AG04450 (cell line): ENCODE data around the gene ELMO2. TPM values are rescaled to one million over a fixed set of nuclear protein-coding genes. Genes with fewer than 3 reads are reported as not detected.

Experiments used
- CTCF ChIA-PET: fragments of 300-600, 350-600 bp; formaldehyde crosslinking; extraction: SDS; loops from one replicate; lab custom pipeline; 2022; ENCODE audit warnings: antibody characterized with exemption, inconsistent platforms; lab: Charles Lee
- POLR2A ChIA-PET: fragments of 350-600 bp; formaldehyde crosslinking; extraction: SDS; loops from one replicate; lab custom pipeline; 2021; ENCODE audit warnings: antibody characterized with exemption, inconsistent platforms; lab: Yijun Ruan, JAX
- DNase-seq: peaks from one replicate; pipeline ENCODE4 v3.0.0-alpha.2; 2011; ENCODE audit warnings: low read depth, low spot score
- H3K27ac ChIP-seq: one replicate; pipeline ENCODE4 v1.5.1; 2012; ENCODE audit warnings: low read depth, low read length, control low read depth
- H3K27me3 ChIP-seq: one replicate; pipeline ENCODE4 v1.6.0; 2012; ENCODE audit warnings: low read length; ENCODE audit not compliant: control insufficient read depth, insufficient read depth
- H3K4me3 ChIP-seq: 2 replicates; pipeline ENCODE4 v1.5.1; 2011; ENCODE audit warnings: mild to moderate bottlenecking, low read depth, low read length, control low read depth
- H3K9me3 ChIP-seq: 2 replicates; pipeline ENCODE4 v1.5.1; 2012; ENCODE audit warnings: low read length; ENCODE audit not compliant: control insufficient read depth, insufficient read depth
- CTCF ChIP-seq: IDR thresholded peaks from 2 replicates; pipeline ENCODE4 v1.5.1; 2011; ENCODE audit warnings: low read depth, low read length, control low read depth, inconsistent platforms
- polyA plus RNA-seq: library from polyadenylated mRNA; depleted of rRNA; stranded (reverse); fragments of >200 nt; gene quantifications from 2 replicates; pipeline ENCODE4 v1.2.3, GENCODE V29; 2011

ELMO2 gene
- polyA plus RNA-seq, 1 experiment, result 34.4 TPM

DNA sequence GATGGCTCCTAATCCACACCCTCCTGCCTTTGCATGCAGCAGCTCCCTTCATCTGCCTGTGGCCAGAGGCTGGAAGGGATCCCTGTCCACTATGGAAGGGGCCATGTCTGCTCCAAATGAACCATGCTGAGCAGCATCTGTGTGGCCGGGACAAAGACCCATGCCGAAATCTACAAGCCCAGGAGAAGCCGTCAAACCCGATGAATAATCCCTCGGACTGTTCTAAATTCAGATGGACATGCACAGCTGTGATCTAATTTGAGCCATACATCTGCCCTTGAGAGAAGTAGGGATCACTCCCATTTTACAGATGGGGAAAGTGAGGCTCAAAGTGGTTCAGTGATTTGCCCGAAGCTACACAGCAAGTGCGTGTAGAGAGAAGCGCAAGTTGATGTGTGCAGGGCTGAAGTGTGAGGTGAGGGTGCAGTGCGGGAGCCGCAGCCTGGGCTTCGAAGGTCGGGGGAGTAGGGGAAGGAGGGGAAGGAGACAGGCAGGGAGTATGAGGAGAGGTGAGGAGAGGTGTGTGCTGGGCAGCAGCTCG lies 75.5 kb downstream of the ELMO2 start:
- TF ChIP-seq CTCF, result no peak
- H3K27me3 ChIP-seq, result peaks cover 67% of the 10 kb centered on the region
- H3K4me3 ChIP-seq, result no peak overlapping the region
- no peak overlapping the region for H3K27ac ChIP-seq
- DNase-seq, result no peak
- ChIA-PET CTCF (interaction anchor here (1.0 to 1.1 kb wide), 2 partner anchors 18 to 26 kb away, joined by 3 to 4 read pairs; no protein-coding TSS in a partner anchor), POLR2A (no interaction called here)
- no peaks in the 10 kb centered on the region; the same call in 1 of the 2 replicates for H3K9me3 ChIP-seq

DNA sequence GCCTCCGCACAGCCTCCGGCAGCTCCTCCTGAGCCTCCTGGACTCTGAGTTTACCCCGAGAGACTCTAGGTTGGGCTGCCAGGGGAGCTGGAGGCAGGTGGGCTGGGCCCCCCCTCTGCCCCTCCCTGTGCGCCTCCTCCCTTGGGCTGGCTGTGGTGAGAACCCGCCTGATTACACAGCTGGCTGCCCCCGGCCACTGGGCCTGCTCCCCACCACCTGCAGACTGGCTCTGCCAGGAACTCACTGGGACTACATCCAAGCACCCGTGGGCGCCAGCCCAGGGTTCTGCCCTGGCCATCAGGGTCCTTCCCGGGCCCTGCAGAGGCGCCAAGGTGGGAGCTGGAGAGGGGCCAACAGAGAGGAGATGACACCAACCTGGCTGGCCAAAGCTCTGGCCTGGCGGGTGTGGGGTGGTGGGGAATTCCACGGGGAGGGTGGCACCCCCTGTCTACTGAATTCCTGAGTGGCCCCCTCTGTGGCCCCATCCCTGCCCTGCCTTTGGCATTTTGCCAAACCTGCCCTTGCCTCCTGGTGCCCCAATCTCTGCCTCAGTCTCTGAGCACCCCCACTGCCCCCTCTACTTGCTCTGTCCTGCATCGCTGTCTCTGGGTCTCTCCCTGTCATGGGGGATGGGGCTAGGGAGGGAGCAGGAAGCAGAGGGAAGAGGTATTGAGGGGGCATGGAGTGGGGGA lies 76.2 kb downstream of the ELMO2 start:
- CTCF ChIA-PET, result interaction anchor here (1.1 kb wide), 1 partner anchor 19 kb away, joined by 4 read pairs; no protein-coding TSS in a partner anchor

DNA sequence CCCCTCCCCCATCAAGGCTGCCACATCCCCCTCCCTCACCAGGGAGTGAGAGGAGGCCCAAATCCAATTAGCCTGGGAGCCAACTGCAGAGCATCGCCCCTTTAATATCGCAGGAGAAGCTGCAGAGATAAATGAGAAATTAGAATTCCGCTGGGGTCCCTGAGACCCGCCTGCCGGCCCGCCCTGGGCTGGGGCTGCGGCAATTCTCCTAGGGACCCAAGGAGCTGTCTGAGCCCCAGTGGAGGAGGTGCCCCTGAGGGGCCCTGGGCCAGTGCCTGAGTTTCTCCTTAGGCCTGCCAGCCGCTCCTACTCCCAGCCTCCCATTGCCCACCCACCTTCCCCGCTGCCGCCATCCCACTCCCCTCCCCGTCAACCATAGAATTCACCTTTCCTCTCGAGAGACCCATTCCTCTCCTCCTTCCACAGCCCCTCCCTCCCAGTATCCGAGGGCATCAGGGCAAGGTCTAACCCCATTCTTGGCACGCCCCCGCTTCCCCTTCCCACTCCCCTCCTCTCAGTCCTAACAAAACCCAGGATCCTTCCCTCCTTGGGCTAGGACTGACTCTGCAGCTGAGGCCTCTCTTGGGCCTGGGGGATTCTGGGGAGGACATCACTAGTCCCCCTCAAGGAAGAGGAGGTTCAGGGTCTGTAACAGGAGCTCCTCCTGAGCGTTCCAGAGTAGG lies 78.1 kb downstream of the ELMO2 start:
- no peak overlapping the region for H3K4me3 ChIP-seq
- ChIA-PET CTCF (no interaction called here), POLR2A (no interaction called here)
- no peak overlapping the region for H3K27ac ChIP-seq
- TF ChIP-seq CTCF, result no peak
- no peaks in the 10 kb centered on the region; the same call in 1 of the 2 replicates for H3K9me3 ChIP-seq
- H3K27me3 ChIP-seq, result peaks cover 57% of the 10 kb centered on the region
- no peak for DNase-seq

More for the DNA sequence above, 76.2 kb downstream of the ELMO2 start:
- no peak overlapping the region for H3K4me3 ChIP-seq
- no peak for TF ChIP-seq CTCF
- no peak for DNase-seq
- POLR2A ChIA-PET, result no interaction called here
- peaks cover 70% of the 10 kb centered on the region for H3K27me3 ChIP-seq
- no peak overlapping the region for H3K27ac ChIP-seq
- no peaks in the 10 kb centered on the region; the same call in 1 of the 2 replicates for H3K9me3 ChIP-seq

DNA sequence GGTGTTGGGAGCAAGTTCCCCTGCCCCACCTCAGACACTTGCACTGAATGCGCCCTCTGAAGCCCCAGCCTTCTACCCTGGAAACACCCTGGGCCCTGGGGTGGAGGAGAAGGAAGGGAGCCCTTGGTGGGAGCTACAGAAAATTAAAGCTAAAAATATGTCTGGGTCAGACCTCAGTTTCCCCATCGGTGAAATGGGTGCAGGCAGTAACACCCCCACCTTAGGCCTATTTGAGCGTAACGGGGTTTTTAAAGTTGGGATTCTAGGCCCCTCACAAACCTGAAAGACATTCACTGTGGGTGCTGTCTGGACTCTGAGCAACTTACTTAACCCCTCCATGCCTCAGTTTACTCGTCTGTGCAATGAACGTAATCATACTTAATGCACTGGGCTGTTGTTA lies 78.9 kb downstream of the ELMO2 start:
- peaks cover 55% of the 10 kb centered on the region for H3K27me3 ChIP-seq
- POLR2A ChIA-PET, result no interaction called here
- CTCF ChIA-PET, result no interaction called here
- no peaks in the 10 kb centered on the region; the same call in 1 of the 2 replicates for H3K9me3 ChIP-seq
- H3K4me3 ChIP-seq, result no peak overlapping the region
- no peak overlapping the region for H3K27ac ChIP-seq
- no peak for TF ChIP-seq CTCF
- DNase-seq, result no peak

- POLR2A ChIA-PET, result no interaction called here
These were observed 80.6 kb downstream of the ELMO2 start for GRCh38 chr20:46325789-46326188.

More at GRCh38 chr20:46325789-46326188, 80.6 kb downstream of the ELMO2 start:
- CTCF ChIA-PET, result interaction anchor here (1.1 to 1.5 kb wide), 2 partner anchors 21 to 193 kb away, joined by 3 to 5 read pairs; no protein-coding TSS in a partner anchor
- H3K27me3 ChIP-seq, result peaks cover 45% of the 10 kb centered on the region
- H3K9me3 ChIP-seq, result no peaks in the 10 kb centered on the region; the same call in 1 of the 2 replicates
- TF ChIP-seq CTCF, result no peak
- no peak overlapping the region for H3K4me3 ChIP-seq
- H3K27ac ChIP-seq, result no peak overlapping the region
- DNase-seq, result no peak
